Suprapubic skin (tissue), 4 donors: Measurements from ENCODE around the gene HNRNPLL. TPM values are rescaled to one million over a fixed set of nuclear protein-coding genes. Genes with fewer than 3 reads are reported as not detected.
A peak's percentile ranks its signal among the peaks of the same experiment; 100 is the strongest.
"Not testable (repeated sequence)": the region's sequence is repeated elsewhere in the genome, so short reads cannot be mapped to it uniquely, and the experiment has no call there.

Source experiments
- DNase-seq, 2 donors: peaks; one replicate each; pipeline ENCODE4 v3.0.0-alpha.2; 2019; ENCODE audit warnings: low spot score in 2 of 2
- H3K27ac ChIP-seq: fragments of 200-600 bp; sonication (generic); one replicate; pipeline ENCODE4 v1.5.1; 2019
- H3K27me3 ChIP-seq: fragments of 200-600 bp; sonication (generic); one replicate; pipeline ENCODE4 v1.5.1; 2019
- H3K36me3 ChIP-seq: fragments of 200-600 bp; sonication (generic); one replicate; pipeline ENCODE4 v1.5.1; 2019
- H3K4me1 ChIP-seq: fragments of 200-600 bp; sonication (generic); one replicate; pipeline ENCODE4 v1.5.1; 2019
- H3K4me3 ChIP-seq: fragments of 200-600 bp; sonication (generic); one replicate; pipeline ENCODE4 v1.5.1; 2019; ENCODE audit warnings: mild to moderate bottlenecking
- H3K9me3 ChIP-seq: fragments of 200-600 bp; sonication (generic); one replicate; pipeline ENCODE4 v1.5.1; 2019
- EP300 ChIP-seq: sonication (generic); formaldehyde crosslinking; IDR thresholded peaks from one replicate; pipeline ENCODE4 v1.6.1; 2017; ENCODE audit warnings: antibody characterized with exemption
- POLR2A ChIP-seq, 2 donors: fragments of 450-650 bp; IDR thresholded peaks; one replicate each; pipeline ENCODE4 v1.6.1; 2017; ENCODE audit warnings: antibody characterized with exemption in 2 of 2, mild to moderate bottlenecking in 2 of 2, moderate library complexity in 2 of 2
- POLR2AphosphoS5 ChIP-seq, 3 donors: sonication (generic); formaldehyde crosslinking; IDR thresholded peaks; one replicate each; pipeline ENCODE4 v1.6.1; 2017; ENCODE audit warnings: antibody characterized with exemption in 3 of 3
- WGBS: methylation state at CpG from one replicate; pipeline ENCODE4 v1.1.5; 2018; 5-methylcytosine and 5-hydroxymethylcytosine counted together
- total RNA-seq, 4 donors: library from RNA; depleted of rRNA; stranded (reverse); fragments of >200 nt; gene quantifications; one replicate each; pipeline ENCODE4 v1.1.0, GENCODE V29; 2016
- TF ChIP-seq, protein P1 (sequence below), 2 donors: fragments of 200-600 bp in 1 of 2; fragments of 450-650 bp in 1 of 2; sonication (generic) in 1 of 2; IDR thresholded peaks; one replicate each; pipeline ENCODE4 v1.5.1; 2016 to 2019; ENCODE audit warnings: antibody characterized with exemption in 2 of 2, mild to moderate bottlenecking in 1 of 2, moderate library complexity in 1 of 2

HNRNPLL gene
- total RNA-seq, 4 donors from 2014 or later = 13.1 to 54.6 (median 23.4) TPM

GRCh38 chr2:38643021-38643671 is 40.4 kb upstream of the HNRNPLL start:
- no peaks in the 10 kb centered on the region for H3K9me3 ChIP-seq
- H3K4me1 ChIP-seq = no peaks in the 10 kb centered on the region
- H3K27me3 ChIP-seq = no peaks in the 10 kb centered on the region
- DNase-seq = peak in 1 of 2 donors; percentile 72
- no peaks in the 10 kb centered on the region for H3K36me3 ChIP-seq
- H3K27ac ChIP-seq = no peak overlapping the region
- WGBS = 95% methylated on average over 20 of the region's 45 CpGs
- no peak overlapping the region for H3K4me3 ChIP-seq
- TF ChIP-seq, protein P1, sequence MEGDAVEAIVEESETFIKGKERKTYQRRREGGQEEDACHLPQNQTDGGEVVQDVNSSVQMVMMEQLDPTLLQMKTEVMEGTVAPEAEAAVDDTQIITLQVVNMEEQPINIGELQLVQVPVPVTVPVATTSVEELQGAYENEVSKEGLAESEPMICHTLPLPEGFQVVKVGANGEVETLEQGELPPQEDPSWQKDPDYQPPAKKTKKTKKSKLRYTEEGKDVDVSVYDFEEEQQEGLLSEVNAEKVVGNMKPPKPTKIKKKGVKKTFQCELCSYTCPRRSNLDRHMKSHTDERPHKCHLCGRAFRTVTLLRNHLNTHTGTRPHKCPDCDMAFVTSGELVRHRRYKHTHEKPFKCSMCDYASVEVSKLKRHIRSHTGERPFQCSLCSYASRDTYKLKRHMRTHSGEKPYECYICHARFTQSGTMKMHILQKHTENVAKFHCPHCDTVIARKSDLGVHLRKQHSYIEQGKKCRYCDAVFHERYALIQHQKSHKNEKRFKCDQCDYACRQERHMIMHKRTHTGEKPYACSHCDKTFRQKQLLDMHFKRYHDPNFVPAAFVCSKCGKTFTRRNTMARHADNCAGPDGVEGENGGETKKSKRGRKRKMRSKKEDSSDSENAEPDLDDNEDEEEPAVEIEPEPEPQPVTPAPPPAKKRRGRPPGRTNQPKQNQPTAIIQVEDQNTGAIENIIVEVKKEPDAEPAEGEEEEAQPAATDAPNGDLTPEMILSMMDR (IDR thresholded peaks at IDR 0.05) = no peak
- TF ChIP-seq POLR2A (IDR thresholded peaks at IDR 0.05) (no peak), POLR2AphosphoS5 (IDR thresholded peaks at IDR 0.05) (no peak), EP300 (no peak)

DNA sequence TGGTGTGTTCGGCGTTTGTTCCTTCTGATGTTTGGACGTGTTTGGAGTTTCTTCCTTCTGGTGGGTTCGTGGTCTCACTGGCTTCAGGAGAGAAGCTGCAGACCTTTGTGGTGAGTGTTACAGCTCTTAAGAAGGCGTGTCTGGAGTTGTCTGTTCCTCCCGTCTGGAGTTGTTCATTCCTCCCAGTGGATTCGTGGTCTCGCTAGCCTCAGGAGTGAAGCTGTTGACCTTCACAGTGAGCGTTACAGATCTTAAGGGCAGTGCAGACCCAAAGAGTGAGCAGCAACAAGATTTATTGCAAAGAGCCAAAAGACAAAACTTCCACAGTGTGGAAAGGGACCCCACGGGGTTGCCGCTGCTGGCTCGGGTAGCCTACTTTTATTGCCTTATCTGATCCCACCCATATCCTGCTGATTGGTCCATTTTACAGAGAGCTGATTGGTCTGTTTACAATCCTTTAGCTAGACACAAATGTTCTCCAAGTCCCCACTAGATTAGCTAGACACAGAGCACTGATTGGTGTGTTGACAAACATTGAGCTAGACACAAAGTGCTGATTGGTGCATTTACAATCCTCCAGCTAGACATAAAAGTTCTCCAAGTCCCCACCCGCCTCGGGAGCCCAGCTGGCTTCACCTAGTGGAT is 39.8 kb upstream of the HNRNPLL start:
- not testable (repeated sequence) for H3K4me3 ChIP-seq, DNase-seq, H3K27me3 ChIP-seq, H3K9me3 ChIP-seq, H3K4me1 ChIP-seq, H3K27ac ChIP-seq, H3K36me3 ChIP-seq
- WGBS = 78% methylated on average over 14 of the region's 14 CpGs

- 85% methylated on average over 4 of the region's 4 CpGs for WGBS
- Histone ChIP-seq H3K9me3 (no peaks in the 10 kb centered on the region), H3K4me3 (no peak overlapping the region), H3K4me1 (no peaks in the 10 kb centered on the region), H3K27me3 (no peaks in the 10 kb centered on the region), H3K36me3 (no peaks in the 10 kb centered on the region), H3K27ac (no peak overlapping the region)
- no peak for DNase-seq
- TF ChIP-seq POLR2A (IDR thresholded peaks at IDR 0.05) = no peak
- TF ChIP-seq, protein P1 (IDR thresholded peaks at IDR 0.05) = no peak
- no peak for TF ChIP-seq POLR2AphosphoS5 (IDR thresholded peaks at IDR 0.05)
- TF ChIP-seq EP300 = no peak
Observed at GRCh38 chr2:38636069-38636468, 33.3 kb upstream of the HNRNPLL start.

- H3K4me3 ChIP-seq = no peak overlapping the region
- H3K27me3 ChIP-seq = no peaks in the 10 kb centered on the region
- H3K36me3 ChIP-seq = no peaks in the 10 kb centered on the region
- 81% methylated on average over 4 of the region's 4 CpGs for WGBS
- no peaks in the 10 kb centered on the region for H3K9me3 ChIP-seq
- H3K4me1 ChIP-seq = no peaks in the 10 kb centered on the region
- DNase-seq = no peak
- no peak for TF ChIP-seq EP300
- TF ChIP-seq, protein P1 (IDR thresholded peaks at IDR 0.05) = no peak
- TF ChIP-seq POLR2AphosphoS5 (IDR thresholded peaks at IDR 0.05) = no peak
- no peak for TF ChIP-seq POLR2A (IDR thresholded peaks at IDR 0.05)
- no peak overlapping the region for H3K27ac ChIP-seq
Observed at GRCh38 chr2:38635139-38635538, 32.4 kb upstream of the HNRNPLL start.

- Histone ChIP-seq H3K4me1 (no peaks in the 10 kb centered on the region), H3K27me3 (no peaks in the 10 kb centered on the region), H3K36me3 (no peaks in the 10 kb centered on the region), H3K4me3 (no peak overlapping the region), H3K9me3 (no peaks in the 10 kb centered on the region), H3K27ac (no peak overlapping the region)
- DNase-seq = no peak
- 42% methylated on average over 3 of the region's 3 CpGs for WGBS
- no peak for TF ChIP-seq POLR2AphosphoS5 (IDR thresholded peaks at IDR 0.05)
- TF ChIP-seq, protein P1 (IDR thresholded peaks at IDR 0.05) = no peak
- no peak for TF ChIP-seq EP300
- TF ChIP-seq POLR2A (IDR thresholded peaks at IDR 0.05) = no peak
Observed at GRCh38 chr2:38634684-38635083, 32.0 kb upstream of the HNRNPLL start.
